Mesenchymal stem cell (in vitro differentiated cells and primary cell): ENCODE measurements around the gene CEP162.

Experiments used
- DNase-seq: peaks from one replicate; pipeline ENCODE4 v3.0.0-alpha.2; 2013
- H2AFZ ChIP-seq: one replicate; pipeline ENCODE4 v1.6.1; 2013; ENCODE audit warnings: low read depth, mild to moderate bottlenecking, control low read depth, inconsistent platforms, low read length, moderate library complexity
- H2AK5ac ChIP-seq: 2 replicates; pipeline ENCODE4 v1.6.1; 2013; ENCODE audit warnings: low read length, moderate library complexity, mild to moderate bottlenecking, inconsistent platforms; ENCODE audit not compliant: severe bottlenecking
- H2BK120ac ChIP-seq: one replicate; pipeline ENCODE4 v1.6.1; 2013; ENCODE audit warnings: low read depth, mild to moderate bottlenecking, inconsistent platforms, low read length, moderate library complexity
- H2BK12ac ChIP-seq, 2 experiments: one replicate each; pipeline ENCODE4 v1.6.1; 2013; ENCODE audit warnings: inconsistent platforms in 2 of 2, low read length in 2 of 2, mild to moderate bottlenecking in 2 of 2, moderate library complexity in 2 of 2, control low read depth in 1 of 2
- H2BK15ac ChIP-seq: one replicate; pipeline ENCODE4 v1.6.1; 2013; ENCODE audit warnings: mild to moderate bottlenecking, low read depth, inconsistent platforms; ENCODE audit not compliant: poor library complexity, severe bottlenecking
- H2BK5ac ChIP-seq: 2 replicates; pipeline ENCODE4 v1.6.1; 2013; ENCODE audit warnings: low read depth, mild to moderate bottlenecking, low read length, control low read depth, inconsistent platforms; ENCODE audit not compliant: poor library complexity, severe bottlenecking
- H3K14ac ChIP-seq, 2 experiments: one replicate each; pipeline ENCODE4 v1.6.1; 2013; ENCODE audit warnings: inconsistent platforms in 2 of 2, low read length in 2 of 2, control low read depth in 1 of 2, mild to moderate bottlenecking in 1 of 2, moderate library complexity in 1 of 2
- H3K18ac ChIP-seq, 2 experiments: one replicate each; pipeline ENCODE4 v1.6.1; 2013; ENCODE audit warnings: inconsistent platforms in 2 of 2, low read length in 2 of 2, control low read depth in 1 of 2, low read depth in 1 of 2, mild to moderate bottlenecking in 1 of 2
- H3K23ac ChIP-seq, 2 experiments: one replicate each; pipeline ENCODE4 v1.6.1; 2013; ENCODE audit warnings: inconsistent platforms in 2 of 2, low read length in 2 of 2, mild to moderate bottlenecking in 2 of 2, moderate library complexity in 2 of 2, control low read depth in 1 of 2
- H3K27ac ChIP-seq: 2 replicates; pipeline ENCODE4 v1.5.1; 2013; ENCODE audit warnings: mild to moderate bottlenecking, moderate library complexity, low read length, control low read depth, inconsistent platforms; ENCODE audit not compliant: poor library complexity, severe bottlenecking
- H3K27me3 ChIP-seq, 2 experiments: 2 replicates each; pipeline versions ENCODE4 v1.6.1 to v1.7.0; 2013; ENCODE audit warnings: low read length in 2 of 2, mild to moderate bottlenecking in 2 of 2, moderate library complexity in 2 of 2, control low read depth in 1 of 2, inconsistent platforms in 1 of 2; ENCODE audit not compliant: control insufficient read depth in 1 of 2, insufficient read depth in 1 of 2
- H3K36me3 ChIP-seq, 2 experiments: 2 replicates each; pipeline versions ENCODE4 v1.6.1 to v1.7.0; 2013; ENCODE audit warnings: low read length in 2 of 2, control low read depth in 1 of 2, inconsistent platforms in 1 of 2, low read depth in 1 of 2, mild to moderate bottlenecking in 1 of 2; ENCODE audit not compliant: insufficient read depth in 2 of 2, control insufficient read depth in 1 of 2
- H3K4ac ChIP-seq, 2 experiments: one replicate each; pipeline ENCODE4 v1.6.1; 2013; ENCODE audit warnings: inconsistent platforms in 2 of 2, low read length in 2 of 2, mild to moderate bottlenecking in 2 of 2, moderate library complexity in 2 of 2, control low read depth in 1 of 2, low read depth in 1 of 2
- H3K4me1 ChIP-seq: 2 replicates; pipeline ENCODE4 v1.6.1; 2013; ENCODE audit warnings: low read depth, low read length, control low read depth; ENCODE audit not compliant: control insufficient read depth, insufficient read depth
- H3K4me2 ChIP-seq: 2 replicates; pipeline ENCODE4 v1.6.1; 2013; ENCODE audit warnings: low read length, mild to moderate bottlenecking, inconsistent platforms; ENCODE audit not compliant: poor library complexity, severe bottlenecking
- H3K4me3 ChIP-seq, 2 experiments: 2 replicates each; pipeline versions ENCODE4 v1.5.1 to v1.7.0; 2013; ENCODE audit warnings: low read length in 2 of 2, mild to moderate bottlenecking in 2 of 2, control low read depth in 1 of 2, low read depth in 1 of 2; ENCODE audit not compliant: insufficient read depth in 1 of 2
- H3K79me1 ChIP-seq: replicated peaks from 2 replicates; pipeline ENCODE4 v1.6.1; 2013; ENCODE audit warnings: mild to moderate bottlenecking, control low read depth, low read length, inconsistent platforms; ENCODE audit not compliant: poor library complexity, severe bottlenecking
- H3K9ac ChIP-seq: 2 replicates; pipeline ENCODE4 v1.7.0; 2013; ENCODE audit warnings: mild to moderate bottlenecking, low read length, moderate library complexity
- H3K9me3 ChIP-seq: 2 replicates; pipeline ENCODE4 v1.7.0; 2013; ENCODE audit warnings: mild to moderate bottlenecking, low read length; ENCODE audit not compliant: control insufficient read depth
- H4K8ac ChIP-seq: one replicate; pipeline ENCODE4 v1.6.1; 2013; ENCODE audit warnings: inconsistent platforms, mild to moderate bottlenecking, low read length, moderate library complexity
- H4K91ac ChIP-seq: one replicate; pipeline ENCODE4 v1.6.1; 2013; ENCODE audit warnings: mild to moderate bottlenecking, low read length, inconsistent platforms
- WGBS: methylation state at CpG from one replicate; pipeline ENCODE4 v1.1.7; 2013; ENCODE audit warnings: mixed read lengths; 5-methylcytosine and 5-hydroxymethylcytosine counted together

CEP162 gene

DNA sequence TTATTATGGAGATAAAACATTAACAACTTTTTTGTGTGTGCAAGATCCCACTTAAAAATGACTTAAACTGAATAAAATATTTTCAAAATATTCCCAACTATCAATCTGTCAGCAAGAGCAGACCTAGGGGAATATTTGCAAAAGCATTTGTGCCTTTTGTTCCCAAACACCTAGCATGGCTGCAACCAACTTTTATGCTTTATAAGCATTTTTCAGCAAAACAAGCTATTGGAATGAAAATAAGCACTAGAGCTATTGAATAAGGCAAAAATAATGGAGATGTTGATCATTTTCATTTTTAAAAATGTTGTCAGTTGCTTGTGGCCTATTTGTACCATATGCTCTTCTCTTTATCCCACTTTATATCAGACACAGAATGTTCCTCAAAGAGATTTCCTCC lies 28.2 kb upstream of the CEP162 start:
- Histone ChIP-seq H3K9me3 (no peaks in the 10 kb centered on the region), H3K4me2 (no peak overlapping the region), H4K91ac (no peak overlapping the region), H3K4ac (no peak overlapping the region), H3K14ac (no peak overlapping the region), H3K36me3 (no peaks in the 10 kb centered on the region), H3K9ac (no peak overlapping the region), H2BK15ac (no peak overlapping the region), H3K4me3 (no peak overlapping the region), H2AFZ (no peak overlapping the region), H3K79me1 (no peaks in the 10 kb centered on the region), H3K27ac (no peak overlapping the region), H3K18ac (no peak overlapping the region), H3K27me3 (peaks cover 0 to 4% of the 10 kb centered on the region in 2 experiments), H2BK120ac (no peak overlapping the region), H2BK12ac (no peak overlapping the region), H2AK5ac (no peak overlapping the region), H3K23ac (no peak overlapping the region), H4K8ac (no peak overlapping the region), H2BK5ac (no peak overlapping the region), H3K4me1 (no peaks in the 10 kb centered on the region)
- DNase-seq: no peak

GRCh38 chr6:84253380-84253779 lies 25.9 kb upstream of the CEP162 start:
- Histone ChIP-seq H3K27me3 (peaks cover 0 to 6% of the 10 kb centered on the region in 2 experiments), H3K36me3 (no peaks in the 10 kb centered on the region), H2AFZ (no peak overlapping the region), H2BK15ac (no peak overlapping the region), H2BK120ac (no peak overlapping the region), H3K18ac (no peak overlapping the region), H3K9me3 (no peaks in the 10 kb centered on the region), H3K23ac (no peak overlapping the region), H2BK5ac (no peak overlapping the region), H3K79me1 (no peaks in the 10 kb centered on the region), H3K4ac (no peak overlapping the region), H3K14ac (no peak overlapping the region), H3K27ac (no peak overlapping the region), H3K4me2 (no peak overlapping the region), H2AK5ac (no peak overlapping the region), H2BK12ac (no peak overlapping the region), H3K4me3 (no peak overlapping the region), H4K8ac (no peak overlapping the region), H3K9ac (no peak overlapping the region), H4K91ac (no peak overlapping the region), H3K4me1 (no peaks in the 10 kb centered on the region)
- DNase-seq: no peak
- 90% methylated on average over 3 of the region's 3 CpGs for WGBS

- H3K79me1 ChIP-seq: no peaks in the 10 kb centered on the region
- H2AK5ac ChIP-seq: no peak overlapping the region
- no peak overlapping the region for H2BK15ac ChIP-seq
- H3K4me3 ChIP-seq: no peak overlapping the region
- H4K8ac ChIP-seq: no peak overlapping the region
- H3K18ac ChIP-seq: no peak overlapping the region
- no peaks in the 10 kb centered on the region for H3K36me3 ChIP-seq
- H2BK120ac ChIP-seq: no peak overlapping the region
- H3K9me3 ChIP-seq: no peaks in the 10 kb centered on the region
- H2BK12ac ChIP-seq: no peak overlapping the region
- no peak overlapping the region for H4K91ac ChIP-seq
- no peak overlapping the region for H3K23ac ChIP-seq
- peaks cover 0 to 9% of the 10 kb centered on the region in 2 experiments for H3K27me3 ChIP-seq
- H3K9ac ChIP-seq: no peak overlapping the region
- H3K4me1 ChIP-seq: no peaks in the 10 kb centered on the region
- no peak overlapping the region for H3K4me2 ChIP-seq
- H3K4ac ChIP-seq: no peak overlapping the region
- DNase-seq: no peak
- WGBS: 67% methylated on average over 2 of the region's 4 CpGs
- no peak overlapping the region for H2BK5ac ChIP-seq
- no peak overlapping the region for H3K14ac ChIP-seq
- no peak overlapping the region for H2AFZ ChIP-seq
- H3K27ac ChIP-seq: no peak overlapping the region
These were observed 24.6 kb upstream of the CEP162 start for GRCh38 chr6:84251891-84252539.

- Histone ChIP-seq H2AFZ (no peak overlapping the region), H3K23ac (no peak overlapping the region), H4K91ac (no peak overlapping the region), H3K79me1 (no peaks in the 10 kb centered on the region), H2BK5ac (no peak overlapping the region), H2BK120ac (no peak overlapping the region), H3K9ac (no peak overlapping the region), H3K18ac (no peak overlapping the region), H3K4me1 (no peaks in the 10 kb centered on the region), H3K36me3 (no peaks in the 10 kb centered on the region), H2BK15ac (no peak overlapping the region), H3K14ac (no peak overlapping the region), H2BK12ac (no peak overlapping the region), H3K27ac (no peak overlapping the region), H3K4me2 (no peak overlapping the region), H3K27me3 (peaks cover 0 to 8% of the 10 kb centered on the region in 2 experiments), H3K4ac (no peak overlapping the region), H4K8ac (no peak overlapping the region), H2AK5ac (no peak overlapping the region), H3K9me3 (no peaks in the 10 kb centered on the region), H3K4me3 (no peak overlapping the region)
- WGBS: 85% methylated on average over 2 of the region's 3 CpGs
- no peak for DNase-seq
These were observed 22.3 kb upstream of the CEP162 start for GRCh38 chr6:84249724-84250123.
